Measurements from ENCODE around the gene PBX4.

DNA sequence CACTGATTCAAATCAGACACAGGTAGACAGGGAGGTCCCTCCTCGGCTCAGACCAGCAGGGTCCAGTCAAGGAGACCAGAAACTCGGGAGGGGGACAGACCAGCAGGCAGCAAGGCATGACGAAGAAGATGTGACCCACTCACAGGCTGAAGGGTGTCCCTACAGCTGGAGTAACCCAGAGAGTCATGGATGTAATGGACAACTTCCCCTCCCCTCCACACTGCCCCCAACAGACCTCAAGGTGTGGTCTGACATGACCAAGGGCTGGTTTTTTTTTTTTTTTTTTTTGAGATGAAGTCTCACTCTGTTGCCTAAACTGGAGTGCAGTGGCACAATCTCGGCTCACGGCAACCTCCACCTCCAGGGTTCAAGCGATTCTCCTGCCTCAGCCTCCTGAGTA, 34.1 kb downstream of the PBX4 start:
- TF ChIP-seq CTCF (IDR thresholded peaks at IDR 0.05; ENCODE audit: insufficient read depth, low read length) (no peak), POLR2AphosphoS5 (IDR thresholded peaks at IDR 0.05; ENCODE audit: low read depth) (no peak)
